Measurements from ENCODE around the gene SH3RF2. TPM values are rescaled to one million over a fixed set of nuclear protein-coding genes. Genes with fewer than 3 reads are reported as not detected.

Gene SH3RF2
- total and polyA plus RNA-seq, 4 donors: 1.0 to 10.5 (median 4.9) TPM

- H3K27ac ChIP-seq (ENCODE audit: low read depth in 1 of 2, low read length in 2 of 2): peak overlapping the region; percentile 56 to 69
- WGBS: 88% methylated on average over 2 of the region's 2 CpGs
- no peak overlapping the region for H3K4me3 ChIP-seq (ENCODE audit: low read depth in 1 of 3, low read length in 3 of 3)
- no peaks in the 10 kb centered on the region for H3K9me3 ChIP-seq (ENCODE audit: control insufficient read depth in 4 of 4, low read length in 3 of 4)
- H3K9ac ChIP-seq (ENCODE audit: low read depth in 1 of 2, low read length in 2 of 2): no peak overlapping the region
- no peaks in the 10 kb centered on the region for H3K27me3 ChIP-seq (ENCODE audit: control insufficient read depth in 4 of 4, insufficient read depth in 4 of 4, low read length in 3 of 4)
- peaks cover 4 to 69% (median 39%) of the 10 kb centered on the region in 4 donors for H3K4me1 ChIP-seq (ENCODE audit: control insufficient read depth in 4 of 4, insufficient read depth in 4 of 4, low read length in 3 of 4)
- TF ChIP-seq ATF3 (IDR thresholded peaks at IDR 0.05): no peak
- no peak for TF ChIP-seq REST (IDR thresholded peaks at IDR 0.05)
- TF ChIP-seq ZBTB33 (IDR thresholded peaks at IDR 0.05): no peak
- TF ChIP-seq MAX (IDR thresholded peaks at IDR 0.05): no peak
- TF ChIP-seq FOXA1 (IDR thresholded peaks at IDR 0.05): no peak
- TF ChIP-seq JUND (IDR thresholded peaks at IDR 0.05): no peak
- TF ChIP-seq NR2F2 (IDR thresholded peaks at IDR 0.05): no peak
- TF ChIP-seq RXRA (IDR thresholded peaks at IDR 0.05): no peak
- no peak for TF ChIP-seq HNF4A (conservative IDR thresholded peaks at IDR 0.05)
- no peak for TF ChIP-seq SP1 (IDR thresholded peaks at IDR 0.05)
- no peak for TF ChIP-seq FOXA2 (IDR thresholded peaks at IDR 0.05)
- TF ChIP-seq TAF1 (conservative IDR thresholded peaks at IDR 0.05): no peak
- TF ChIP-seq HNF4G (IDR thresholded peaks at IDR 0.05): no peak
- no peak for TF ChIP-seq RAD21 (IDR thresholded peaks at IDR 0.05)
- H3K36me3 ChIP-seq (ENCODE audit: control insufficient read depth in 4 of 4, insufficient read depth in 3 of 4, low read depth in 1 of 4, low read length in 3 of 4): no peaks in the 10 kb centered on the region
- no peak for DNase-seq (ENCODE audit: low spot score)
Measured at GRCh38 chr5:145945620-145946111, 9.3 kb downstream of the SH3RF2 start.

GRCh38 chr5:145946112-145946861 is 9.9 kb downstream of the SH3RF2 start:
- H3K4me1 ChIP-seq (ENCODE audit: control insufficient read depth in 4 of 4, insufficient read depth in 4 of 4, low read length in 3 of 4): peaks cover 4 to 62% (median 38%) of the 10 kb centered on the region in 4 donors
- H3K9ac ChIP-seq (ENCODE audit: low read depth in 1 of 2, low read length in 2 of 2): no peak overlapping the region
- H3K27ac ChIP-seq (ENCODE audit: low read depth in 1 of 2, low read length in 2 of 2): peak overlapping the region; percentile 56 to 69
- H3K36me3 ChIP-seq (ENCODE audit: control insufficient read depth in 4 of 4, insufficient read depth in 3 of 4, low read depth in 1 of 4, low read length in 3 of 4): no peaks in the 10 kb centered on the region
- no peak overlapping the region for H3K4me3 ChIP-seq (ENCODE audit: low read depth in 1 of 3, low read length in 3 of 3)
- TF ChIP-seq RAD21 (IDR thresholded peaks at IDR 0.05) (peak in 1 of 2 donors; percentile 20), FOXA2 (IDR thresholded peaks at IDR 0.05) (no peak), EGR1 (IDR thresholded peaks at IDR 0.05; ENCODE audit: low read depth in 2 of 2) (no peak), RXRA (IDR thresholded peaks at IDR 0.05) (no peak)
- WGBS: 62% methylated on average over 4 of the region's 4 CpGs
- no peaks in the 10 kb centered on the region for H3K9me3 ChIP-seq (ENCODE audit: control insufficient read depth in 4 of 4, low read length in 3 of 4)
- no peak for DNase-seq (ENCODE audit: low spot score)
- no peaks in the 10 kb centered on the region for H3K27me3 ChIP-seq (ENCODE audit: control insufficient read depth in 4 of 4, insufficient read depth in 4 of 4, low read length in 3 of 4)

Measured in liver (tissue), 9 donors.